Liver (tissue), 8 donors: ENCODE results near the gene SORL1-AS1.

Experiments
- DNase-seq: peaks from one replicate; pipeline ENCODE4 v3.0.0-alpha.2; 2017; ENCODE audit warnings: low spot score
- H3K27ac ChIP-seq, 2 donors: one replicate each; pipeline ENCODE4 v1.7.0; 2013; ENCODE audit warnings: inconsistent platforms in 2 of 2, low read length in 2 of 2, control low read depth in 1 of 2, low read depth in 1 of 2, mild to moderate bottlenecking in 1 of 2
- H3K27me3 ChIP-seq, 4 donors: one replicate each; pipeline versions ENCODE4 v1.6.1 to v1.7.0; 2013; ENCODE audit warnings: low read length in 3 of 4, inconsistent platforms in 1 of 4, mild to moderate bottlenecking in 1 of 4, moderate library complexity in 1 of 4; ENCODE audit not compliant: control insufficient read depth in 4 of 4, insufficient read depth in 4 of 4
- H3K36me3 ChIP-seq, 4 donors: one replicate each; pipeline versions ENCODE4 v1.6.1 to v1.7.0; 2013; ENCODE audit warnings: low read length in 3 of 4, mild to moderate bottlenecking in 3 of 4, low read depth in 1 of 4, moderate library complexity in 1 of 4; ENCODE audit not compliant: control insufficient read depth in 4 of 4, insufficient read depth in 3 of 4
- H3K4me1 ChIP-seq, 4 donors: one replicate each; pipeline versions ENCODE4 v1.6.1 to v1.7.0; 2013; ENCODE audit warnings: low read length in 3 of 4, mild to moderate bottlenecking in 3 of 4, moderate library complexity in 1 of 4; ENCODE audit not compliant: control insufficient read depth in 4 of 4, insufficient read depth in 4 of 4
- H3K4me3 ChIP-seq, 3 donors: one replicate each; pipeline versions ENCODE4 v1.6.1 to v1.7.0; 2013; ENCODE audit warnings: low read length in 3 of 3, control low read depth in 1 of 3, low read depth in 1 of 3, mild to moderate bottlenecking in 1 of 3
- H3K9ac ChIP-seq, 2 donors: one replicate each; pipeline ENCODE4 v1.7.0; 2013; ENCODE audit warnings: low read length in 2 of 2, mild to moderate bottlenecking in 2 of 2, moderate library complexity in 2 of 2, control low read depth in 1 of 2, low read depth in 1 of 2
- H3K9me3 ChIP-seq, 4 donors: one replicate each; pipeline versions ENCODE4 v1.6.1 to v1.7.0; 2013; ENCODE audit warnings: low read length in 3 of 4; ENCODE audit not compliant: control insufficient read depth in 4 of 4
- EGR1 ChIP-seq, 2 donors: IDR thresholded peaks; 2 replicates each; pipeline ENCODE4 v1.6.1; 2016 to 2018; ENCODE audit warnings: antibody characterized with exemption in 2 of 2, low read depth in 2 of 2
- FOXA1 ChIP-seq: IDR thresholded peaks from 2 replicates; pipeline ENCODE4 v1.6.1; 2016; ENCODE audit warnings: antibody characterized with exemption
- FOXA2 ChIP-seq: IDR thresholded peaks from 2 replicates; pipeline ENCODE4 v1.6.1; 2016; ENCODE audit warnings: antibody characterized with exemption
- HNF4A ChIP-seq, 2 donors: conservative IDR thresholded peaks; 2 replicates each; pipeline ENCODE4 v1.6.1; 2016; ENCODE audit warnings: antibody characterized with exemption in 2 of 2, mild to moderate bottlenecking in 2 of 2
- HNF4G ChIP-seq: IDR thresholded peaks from 2 replicates; pipeline ENCODE4 v1.6.1; 2016; ENCODE audit warnings: antibody characterized with exemption
- JUND ChIP-seq, 2 donors: IDR thresholded peaks; 2 replicates each; pipeline ENCODE4 v1.6.1; 2016; ENCODE audit warnings: antibody characterized with exemption in 2 of 2
- NR2F2 ChIP-seq: IDR thresholded peaks from 2 replicates; pipeline ENCODE4 v1.6.1; 2016; ENCODE audit warnings: antibody characterized with exemption
- RAD21 ChIP-seq, 2 donors: IDR thresholded peaks; 2 replicates each; pipeline ENCODE4 v1.6.1; 2016; ENCODE audit warnings: antibody characterized with exemption in 2 of 2, mild to moderate bottlenecking in 2 of 2
- RXRA ChIP-seq, 2 donors: IDR thresholded peaks; 2 replicates each; pipeline ENCODE4 v1.6.1; 2017 to 2018; ENCODE audit warnings: antibody characterized with exemption in 2 of 2, mild to moderate bottlenecking in 1 of 2
- SP1 ChIP-seq: IDR thresholded peaks from 2 replicates; pipeline ENCODE4 v1.6.1; 2018; ENCODE audit warnings: antibody characterized with exemption, mild to moderate bottlenecking
- TAF1 ChIP-seq: conservative IDR thresholded peaks from 2 replicates; pipeline ENCODE4 v1.6.1; 2016; ENCODE audit warnings: antibody characterized with exemption, mild to moderate bottlenecking
- YY1 ChIP-seq: IDR thresholded peaks from 2 replicates; pipeline ENCODE4 v1.6.1; 2016; ENCODE audit warnings: antibody characterized with exemption, mild to moderate bottlenecking
- WGBS: extraction: QIAGEN DNeasy Blood & Tissue Kit; methylation state at CpG from one replicate; pipeline ENCODE4 v1.1.7; 2013; 5-methylcytosine and 5-hydroxymethylcytosine counted together
- TF ChIP-seq, protein P1 (sequence below): IDR thresholded peaks from 2 replicates; pipeline ENCODE4 v1.6.1; 2016; ENCODE audit warnings: antibody characterized with exemption
- TF ChIP-seq, protein P2 (sequence below): IDR thresholded peaks from 2 replicates; pipeline ENCODE4 v1.6.1; 2016; ENCODE audit warnings: antibody characterized with exemption
- TF ChIP-seq, protein P3 (sequence below): IDR thresholded peaks from 2 replicates; pipeline ENCODE4 v1.6.1; 2016; ENCODE audit warnings: antibody characterized with exemption
- TF ChIP-seq, protein P4 (sequence below): fragments of 150-350 bp; IDR thresholded peaks from 2 replicates; pipeline ENCODE4 v1.5.1; 2017; ENCODE audit warnings: improper control_type of control experiment, low read depth, low read length; ENCODE audit not compliant: missing input control
- TF ChIP-seq, protein P5 (sequence below): IDR thresholded peaks from 2 replicates; pipeline ENCODE4 v1.6.1; 2016; ENCODE audit warnings: antibody characterized with exemption, mild to moderate bottlenecking
- donor health status: healthy.
- donor health status: healthy.
- donor health status: healthy.
- donor health status: healthy.
- donor health status: healthy.

The SORL1-AS1 gene

DNA sequence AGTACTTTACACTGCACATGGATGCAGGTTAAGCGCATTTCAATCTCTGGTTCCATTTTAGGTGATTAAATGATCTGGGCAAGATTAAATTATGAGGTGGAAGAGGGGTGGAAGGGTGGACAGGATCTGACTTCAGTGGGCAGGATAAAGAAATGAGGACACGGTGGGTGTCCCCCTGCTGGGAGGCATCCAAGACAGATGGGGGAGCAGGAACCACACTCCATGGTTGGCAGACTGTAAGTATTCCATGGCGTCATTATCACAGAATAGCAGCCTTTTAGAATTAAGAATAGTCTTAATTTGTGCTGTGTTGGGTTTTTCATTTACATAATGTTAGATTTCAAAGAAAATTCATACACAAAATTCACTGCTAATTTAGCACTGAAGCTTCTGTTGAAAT, 8.2 kb downstream of the SORL1-AS1 start:
- no peak overlapping the region for H3K9ac ChIP-seq
- H3K36me3 ChIP-seq = no peaks in the 10 kb centered on the region
- no peaks in the 10 kb centered on the region for H3K9me3 ChIP-seq
- no peak overlapping the region for H3K4me3 ChIP-seq
- peaks cover 0 to 16% (median 11%) of the 10 kb centered on the region in 4 donors for H3K4me1 ChIP-seq
- H3K27ac ChIP-seq = no peak overlapping the region
- no peak for DNase-seq
- WGBS = 89% methylated on average over 3 of the region's 3 CpGs
- TF ChIP-seq, protein P1, sequence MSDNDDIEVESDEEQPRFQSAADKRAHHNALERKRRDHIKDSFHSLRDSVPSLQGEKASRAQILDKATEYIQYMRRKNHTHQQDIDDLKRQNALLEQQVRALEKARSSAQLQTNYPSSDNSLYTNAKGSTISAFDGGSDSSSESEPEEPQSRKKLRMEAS = no peak
- TF ChIP-seq FOXA1 = no peak
- TF ChIP-seq RXRA (IDR thresholded peaks at IDR 0.05) = no peak
- TF ChIP-seq, protein P2, sequence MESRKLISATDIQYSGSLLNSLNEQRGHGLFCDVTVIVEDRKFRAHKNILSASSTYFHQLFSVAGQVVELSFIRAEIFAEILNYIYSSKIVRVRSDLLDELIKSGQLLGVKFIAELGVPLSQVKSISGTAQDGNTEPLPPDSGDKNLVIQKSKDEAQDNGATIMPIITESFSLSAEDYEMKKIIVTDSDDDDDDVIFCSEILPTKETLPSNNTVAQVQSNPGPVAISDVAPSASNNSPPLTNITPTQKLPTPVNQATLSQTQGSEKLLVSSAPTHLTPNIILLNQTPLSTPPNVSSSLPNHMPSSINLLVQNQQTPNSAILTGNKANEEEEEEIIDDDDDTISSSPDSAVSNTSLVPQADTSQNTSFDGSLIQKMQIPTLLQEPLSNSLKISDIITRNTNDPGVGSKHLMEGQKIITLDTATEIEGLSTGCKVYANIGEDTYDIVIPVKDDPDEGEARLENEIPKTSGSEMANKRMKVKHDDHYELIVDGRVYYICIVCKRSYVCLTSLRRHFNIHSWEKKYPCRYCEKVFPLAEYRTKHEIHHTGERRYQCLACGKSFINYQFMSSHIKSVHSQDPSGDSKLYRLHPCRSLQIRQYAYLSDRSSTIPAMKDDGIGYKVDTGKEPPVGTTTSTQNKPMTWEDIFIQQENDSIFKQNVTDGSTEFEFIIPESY = no peak
- no peak for TF ChIP-seq RAD21 (IDR thresholded peaks at IDR 0.05)
- TF ChIP-seq, protein P3, sequence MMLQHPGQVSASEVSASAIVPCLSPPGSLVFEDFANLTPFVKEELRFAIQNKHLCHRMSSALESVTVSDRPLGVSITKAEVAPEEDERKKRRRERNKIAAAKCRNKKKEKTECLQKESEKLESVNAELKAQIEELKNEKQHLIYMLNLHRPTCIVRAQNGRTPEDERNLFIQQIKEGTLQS = no peak
- TF ChIP-seq FOXA2 = no peak
- H3K27me3 ChIP-seq = no peaks in the 10 kb centered on the region

DNA sequence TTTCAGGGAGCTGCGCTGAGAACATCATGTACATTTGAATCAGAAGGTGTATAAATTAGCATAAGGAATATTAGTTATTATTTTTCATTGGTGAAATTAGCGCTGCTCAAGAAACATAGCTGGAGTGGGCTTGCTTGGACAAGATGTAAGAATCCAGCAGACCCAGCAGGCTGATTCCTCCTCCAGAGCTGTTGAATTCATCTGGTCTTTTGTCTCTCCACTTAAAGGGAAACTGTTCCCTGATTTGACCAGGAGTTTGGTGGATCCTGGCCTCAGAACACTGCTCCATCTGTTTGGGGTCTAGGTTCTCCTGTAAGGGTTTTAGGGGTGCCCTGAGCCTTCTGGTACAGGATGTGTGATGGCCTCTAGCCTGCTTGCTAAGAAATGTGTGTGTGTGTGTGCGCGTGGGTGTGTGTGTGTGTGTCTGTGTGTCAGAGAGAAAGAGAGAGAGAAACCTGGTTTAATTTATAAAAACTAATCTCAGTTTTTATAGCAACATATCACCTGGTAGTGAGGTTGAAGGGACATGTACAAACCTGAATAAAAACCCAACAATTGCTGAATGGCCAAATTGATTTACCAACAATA, 9.0 kb downstream of the SORL1-AS1 start:
- TF ChIP-seq YY1 = no peak
- TF ChIP-seq TAF1 = no peak
- TF ChIP-seq FOXA2 = no peak
- no peak for TF ChIP-seq RAD21 (IDR thresholded peaks at IDR 0.05)
- no peak for TF ChIP-seq EGR1 (IDR thresholded peaks at IDR 0.05; ENCODE audit: low read depth in 2 of 2)
- TF ChIP-seq, protein P4, sequence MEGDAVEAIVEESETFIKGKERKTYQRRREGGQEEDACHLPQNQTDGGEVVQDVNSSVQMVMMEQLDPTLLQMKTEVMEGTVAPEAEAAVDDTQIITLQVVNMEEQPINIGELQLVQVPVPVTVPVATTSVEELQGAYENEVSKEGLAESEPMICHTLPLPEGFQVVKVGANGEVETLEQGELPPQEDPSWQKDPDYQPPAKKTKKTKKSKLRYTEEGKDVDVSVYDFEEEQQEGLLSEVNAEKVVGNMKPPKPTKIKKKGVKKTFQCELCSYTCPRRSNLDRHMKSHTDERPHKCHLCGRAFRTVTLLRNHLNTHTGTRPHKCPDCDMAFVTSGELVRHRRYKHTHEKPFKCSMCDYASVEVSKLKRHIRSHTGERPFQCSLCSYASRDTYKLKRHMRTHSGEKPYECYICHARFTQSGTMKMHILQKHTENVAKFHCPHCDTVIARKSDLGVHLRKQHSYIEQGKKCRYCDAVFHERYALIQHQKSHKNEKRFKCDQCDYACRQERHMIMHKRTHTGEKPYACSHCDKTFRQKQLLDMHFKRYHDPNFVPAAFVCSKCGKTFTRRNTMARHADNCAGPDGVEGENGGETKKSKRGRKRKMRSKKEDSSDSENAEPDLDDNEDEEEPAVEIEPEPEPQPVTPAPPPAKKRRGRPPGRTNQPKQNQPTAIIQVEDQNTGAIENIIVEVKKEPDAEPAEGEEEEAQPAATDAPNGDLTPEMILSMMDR = no peak
- no peak for TF ChIP-seq HNF4A (conservative IDR thresholded peaks at IDR 0.05)
- TF ChIP-seq, protein P1 = no peak
- no peak for TF ChIP-seq JUND (IDR thresholded peaks at IDR 0.05)
- no peak for TF ChIP-seq HNF4G
- no peak for TF ChIP-seq RXRA (IDR thresholded peaks at IDR 0.05)
- TF ChIP-seq, protein P5, sequence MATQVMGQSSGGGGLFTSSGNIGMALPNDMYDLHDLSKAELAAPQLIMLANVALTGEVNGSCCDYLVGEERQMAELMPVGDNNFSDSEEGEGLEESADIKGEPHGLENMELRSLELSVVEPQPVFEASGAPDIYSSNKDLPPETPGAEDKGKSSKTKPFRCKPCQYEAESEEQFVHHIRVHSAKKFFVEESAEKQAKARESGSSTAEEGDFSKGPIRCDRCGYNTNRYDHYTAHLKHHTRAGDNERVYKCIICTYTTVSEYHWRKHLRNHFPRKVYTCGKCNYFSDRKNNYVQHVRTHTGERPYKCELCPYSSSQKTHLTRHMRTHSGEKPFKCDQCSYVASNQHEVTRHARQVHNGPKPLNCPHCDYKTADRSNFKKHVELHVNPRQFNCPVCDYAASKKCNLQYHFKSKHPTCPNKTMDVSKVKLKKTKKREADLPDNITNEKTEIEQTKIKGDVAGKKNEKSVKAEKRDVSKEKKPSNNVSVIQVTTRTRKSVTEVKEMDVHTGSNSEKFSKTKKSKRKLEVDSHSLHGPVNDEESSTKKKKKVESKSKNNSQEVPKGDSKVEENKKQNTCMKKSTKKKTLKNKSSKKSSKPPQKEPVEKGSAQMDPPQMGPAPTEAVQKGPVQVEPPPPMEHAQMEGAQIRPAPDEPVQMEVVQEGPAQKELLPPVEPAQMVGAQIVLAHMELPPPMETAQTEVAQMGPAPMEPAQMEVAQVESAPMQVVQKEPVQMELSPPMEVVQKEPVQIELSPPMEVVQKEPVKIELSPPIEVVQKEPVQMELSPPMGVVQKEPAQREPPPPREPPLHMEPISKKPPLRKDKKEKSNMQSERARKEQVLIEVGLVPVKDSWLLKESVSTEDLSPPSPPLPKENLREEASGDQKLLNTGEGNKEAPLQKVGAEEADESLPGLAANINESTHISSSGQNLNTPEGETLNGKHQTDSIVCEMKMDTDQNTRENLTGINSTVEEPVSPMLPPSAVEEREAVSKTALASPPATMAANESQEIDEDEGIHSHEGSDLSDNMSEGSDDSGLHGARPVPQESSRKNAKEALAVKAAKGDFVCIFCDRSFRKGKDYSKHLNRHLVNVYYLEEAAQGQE = no peak
- TF ChIP-seq NR2F2 = no peak
- no peak for TF ChIP-seq FOXA1
- TF ChIP-seq, protein P3 = no peak
- no peak for TF ChIP-seq SP1
- Histone ChIP-seq H3K36me3 (no peaks in the 10 kb centered on the region), H3K27ac (no peak overlapping the region), H3K4me3 (no peak overlapping the region), H3K9ac (no peak overlapping the region), H3K27me3 (no peaks in the 10 kb centered on the region), H3K9me3 (no peaks in the 10 kb centered on the region), H3K4me1 (peaks cover 0 to 13% (median 10%) of the 10 kb centered on the region in 4 donors)
- WGBS = 97% methylated on average over 4 of the region's 4 CpGs
- DNase-seq = no peak
